GM06990 (cell line): Measurements from ENCODE around the gene CCDC54.

ENCODE experiments used
- DNase-seq: peaks from one replicate; pipeline ENCODE4 v3.0.0-alpha.2; 2011; ENCODE audit not compliant: insufficient read length; ENCODE audit errors: extremely low read depth
- H3K27me3 ChIP-seq: replicated peaks from 2 replicates; pipeline ENCODE4 v1.6.0; 2011; ENCODE audit warnings: low read length; ENCODE audit not compliant: control insufficient read depth, insufficient read depth
- H3K36me3 ChIP-seq: 2 replicates; pipeline ENCODE4 v1.5.1; 2011; ENCODE audit warnings: low read length; ENCODE audit not compliant: control insufficient read depth, insufficient read depth
- H3K4me3 ChIP-seq: replicated peaks from 2 replicates; pipeline ENCODE4 v1.5.1; 2011; ENCODE audit warnings: low read depth, mild to moderate bottlenecking, control low read depth, low read length
- CTCF ChIP-seq: IDR thresholded peaks from 2 replicates; pipeline ENCODE4 v1.5.1; 2011; ENCODE audit warnings: low read length, control low read depth, mild to moderate bottlenecking, inconsistent platforms; ENCODE audit not compliant: insufficient read depth, poor library complexity, severe bottlenecking

The CCDC54 gene

GRCh38 chr3:107408513-107408912 lies 31.3 kb downstream of the CCDC54 start:
- DNase-seq: no peak
- TF ChIP-seq CTCF: no peak
- H3K27me3 ChIP-seq: no peaks in the 10 kb centered on the region
- no peaks in the 10 kb centered on the region for H3K36me3 ChIP-seq
- no peak overlapping the region for H3K4me3 ChIP-seq

- no peak for TF ChIP-seq CTCF
- DNase-seq: no peak
- Histone ChIP-seq H3K27me3 (no peaks in the 10 kb centered on the region), H3K36me3 (no peaks in the 10 kb centered on the region), H3K4me3 (no peak overlapping the region)
Measured at GRCh38 chr3:107409365-107409764, 32.1 kb downstream of the CCDC54 start.

GRCh38 chr3:107410606-107411005 lies 33.4 kb downstream of the CCDC54 start:
- Histone ChIP-seq H3K4me3 (no peak overlapping the region), H3K36me3 (no peaks in the 10 kb centered on the region), H3K27me3 (no peaks in the 10 kb centered on the region)
- DNase-seq: no peak
- TF ChIP-seq CTCF: no peak

DNA sequence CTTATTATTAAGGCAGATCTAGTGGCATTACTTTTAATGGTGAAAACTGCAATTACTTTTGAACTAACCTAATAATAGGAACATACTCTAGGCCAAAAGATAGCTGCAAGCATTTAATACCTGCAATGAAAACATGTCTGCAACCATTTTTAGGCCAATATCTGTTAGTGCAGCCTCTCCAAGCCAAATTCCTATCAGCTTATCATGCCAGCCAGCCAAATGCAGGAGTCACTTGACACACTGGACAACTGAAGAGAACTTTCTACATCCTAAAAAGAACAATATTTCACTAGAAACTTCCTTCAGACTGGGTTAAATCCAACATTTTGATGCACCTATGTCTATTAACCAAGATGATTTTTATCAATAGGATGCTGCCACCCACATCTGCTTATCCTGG lies 33.8 kb downstream of the CCDC54 start:
- Histone ChIP-seq H3K4me3 (no peak overlapping the region), H3K27me3 (no peaks in the 10 kb centered on the region), H3K36me3 (no peaks in the 10 kb centered on the region)
- no peak for DNase-seq
- TF ChIP-seq CTCF: no peak

DNA sequence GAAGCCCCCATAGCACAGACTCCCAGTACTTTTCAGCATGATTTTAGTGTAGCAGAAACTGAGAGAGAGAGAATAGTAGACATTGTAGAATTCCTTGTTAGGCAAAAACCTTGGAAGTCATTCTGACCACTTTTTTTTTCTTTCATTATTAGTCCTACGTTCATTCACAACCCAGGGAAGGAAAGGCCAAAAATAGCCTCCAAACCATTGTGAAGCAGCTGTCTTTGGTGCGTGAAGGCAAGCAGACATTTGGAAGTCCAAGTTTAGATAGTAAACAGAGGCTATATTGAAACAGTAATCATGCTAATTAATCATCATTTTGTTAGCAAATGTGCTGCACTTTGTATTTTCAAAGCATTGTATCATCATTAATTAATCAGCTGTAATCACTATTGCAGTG lies 34.5 kb downstream of the CCDC54 start:
- no peaks in the 10 kb centered on the region for H3K36me3 ChIP-seq
- no peaks in the 10 kb centered on the region for H3K27me3 ChIP-seq
- no peak for TF ChIP-seq CTCF
- DNase-seq: no peak
- no peak overlapping the region for H3K4me3 ChIP-seq

GRCh38 chr3:107412376-107412775 lies 35.1 kb downstream of the CCDC54 start:
- Histone ChIP-seq H3K4me3 (no peak overlapping the region), H3K36me3 (no peaks in the 10 kb centered on the region), H3K27me3 (no peaks in the 10 kb centered on the region)
- TF ChIP-seq CTCF: no peak
- no peak for DNase-seq
